HG03520 (cell line): ENCODE measurements around the gene HOXB6.

Source experiments
- ATAC-seq: cut with Tn5 transposase; IDR thresholded peaks from one replicate; pipeline ENCODE4 v1.9.1; 2021; ENCODE audit warnings: mild to moderate bottlenecking, moderate library complexity; ENCODE audit not compliant: unreplicated experiment

Gene HOXB6

DNA sequence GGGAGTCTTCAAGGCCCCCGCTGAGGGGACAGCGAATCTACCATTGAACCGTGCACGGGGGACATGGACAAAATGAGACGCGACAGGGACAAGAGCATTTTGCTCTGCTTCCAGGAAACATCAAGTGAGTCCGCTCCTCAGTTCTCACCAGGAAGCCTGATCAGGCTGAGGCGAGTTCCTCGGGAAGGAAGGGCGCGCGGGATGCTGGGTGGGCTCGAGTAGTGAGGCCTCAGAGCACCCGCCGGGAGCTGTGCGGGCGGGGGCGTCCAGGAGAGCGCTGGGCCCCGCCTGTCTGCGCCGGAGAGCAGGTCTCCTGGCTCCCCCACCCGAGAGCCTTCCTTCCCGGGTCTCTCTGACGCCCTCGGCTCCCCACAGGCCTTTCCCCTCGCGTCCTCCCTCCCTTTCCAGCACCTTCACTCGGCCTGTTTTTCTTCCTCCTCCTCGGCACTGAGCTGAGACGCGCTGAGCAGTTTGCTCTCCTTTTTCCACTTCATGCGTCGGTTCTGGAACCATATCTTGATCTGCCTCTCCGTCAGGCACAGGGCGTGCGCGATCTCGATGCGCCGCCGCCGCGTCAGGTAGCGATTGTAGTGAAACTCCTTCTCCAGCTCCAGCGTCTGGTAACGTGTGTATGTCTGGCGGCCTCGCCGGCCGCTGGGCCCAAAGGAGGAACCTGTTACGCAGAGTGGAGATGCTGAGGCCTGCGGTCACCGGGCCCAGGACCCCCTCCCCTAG, 8.6 kb downstream of the HOXB6 start:
- ATAC-seq, result no peak

DNA sequence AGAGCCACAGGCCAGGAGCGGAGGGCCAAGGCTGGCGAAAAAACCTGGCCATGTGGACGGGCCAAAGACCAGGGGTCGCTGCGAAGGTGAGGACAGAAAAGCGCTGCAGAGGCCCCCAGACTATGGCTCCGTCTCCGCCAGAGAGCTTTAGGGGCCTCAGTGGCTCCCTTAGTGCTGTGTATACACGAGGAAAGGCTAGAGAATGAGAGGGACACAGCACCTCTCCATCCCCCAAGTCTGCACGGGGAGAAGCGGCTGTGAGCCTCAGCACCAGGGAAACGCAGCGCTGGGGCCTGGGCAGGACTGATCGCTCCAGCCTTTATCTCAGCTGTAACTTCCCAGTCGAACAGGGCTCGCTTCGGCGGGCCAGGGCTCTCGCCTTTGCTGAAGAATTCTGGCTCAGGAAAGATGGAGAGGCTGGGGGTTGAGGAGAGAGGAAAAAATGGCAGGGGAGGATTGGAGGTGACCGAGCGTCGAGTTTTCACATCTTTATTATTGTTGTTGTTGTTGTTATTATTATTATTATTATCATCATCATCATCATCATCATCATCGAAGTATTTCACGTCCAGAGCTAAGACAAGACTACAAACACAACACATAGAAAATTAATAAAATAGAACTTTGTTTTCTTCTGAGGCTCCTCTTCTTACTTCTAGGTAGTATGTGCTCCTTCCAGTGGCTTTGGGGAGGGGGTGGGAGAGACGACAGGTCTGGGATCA, 9.3 kb downstream of the HOXB6 start:
- ATAC-seq, result no peak

DNA sequence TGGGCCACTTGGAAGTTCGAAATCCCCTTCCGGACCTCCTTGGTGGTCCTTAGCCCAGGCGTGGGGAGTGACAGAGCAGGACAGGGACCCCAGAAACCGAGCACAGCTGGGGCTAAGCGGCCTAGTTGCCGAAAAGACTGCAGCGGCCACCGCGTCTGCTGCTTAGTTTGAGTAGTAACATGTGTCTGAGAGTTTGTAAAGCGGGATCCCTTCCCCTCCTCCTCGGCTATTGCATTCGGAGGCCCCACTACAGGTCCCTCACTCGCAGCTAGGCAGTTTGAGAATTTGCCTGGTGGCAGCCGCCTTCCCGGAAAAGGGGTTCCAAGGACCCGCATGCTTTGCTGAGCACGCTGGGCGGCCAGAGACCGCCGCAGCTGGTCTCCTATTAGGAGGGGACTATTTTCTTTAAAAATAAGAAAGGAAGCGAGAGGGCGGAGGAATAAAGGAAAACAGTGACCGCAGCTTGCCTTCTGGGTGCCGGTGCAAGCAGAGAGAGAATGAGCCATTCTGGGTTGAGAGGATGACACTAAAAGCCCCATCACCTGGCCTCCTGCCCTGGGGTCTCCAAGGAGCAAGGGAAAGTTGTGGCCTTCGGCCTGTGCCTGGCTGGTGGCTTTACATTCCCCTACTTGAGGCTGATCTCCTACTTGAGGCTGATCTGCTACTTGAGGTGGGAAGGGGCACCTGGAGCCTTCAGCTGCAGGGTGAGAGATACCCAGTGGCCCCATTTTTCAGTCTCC, 10.1 kb downstream of the HOXB6 start:
- ATAC-seq, result no peak

DNA sequence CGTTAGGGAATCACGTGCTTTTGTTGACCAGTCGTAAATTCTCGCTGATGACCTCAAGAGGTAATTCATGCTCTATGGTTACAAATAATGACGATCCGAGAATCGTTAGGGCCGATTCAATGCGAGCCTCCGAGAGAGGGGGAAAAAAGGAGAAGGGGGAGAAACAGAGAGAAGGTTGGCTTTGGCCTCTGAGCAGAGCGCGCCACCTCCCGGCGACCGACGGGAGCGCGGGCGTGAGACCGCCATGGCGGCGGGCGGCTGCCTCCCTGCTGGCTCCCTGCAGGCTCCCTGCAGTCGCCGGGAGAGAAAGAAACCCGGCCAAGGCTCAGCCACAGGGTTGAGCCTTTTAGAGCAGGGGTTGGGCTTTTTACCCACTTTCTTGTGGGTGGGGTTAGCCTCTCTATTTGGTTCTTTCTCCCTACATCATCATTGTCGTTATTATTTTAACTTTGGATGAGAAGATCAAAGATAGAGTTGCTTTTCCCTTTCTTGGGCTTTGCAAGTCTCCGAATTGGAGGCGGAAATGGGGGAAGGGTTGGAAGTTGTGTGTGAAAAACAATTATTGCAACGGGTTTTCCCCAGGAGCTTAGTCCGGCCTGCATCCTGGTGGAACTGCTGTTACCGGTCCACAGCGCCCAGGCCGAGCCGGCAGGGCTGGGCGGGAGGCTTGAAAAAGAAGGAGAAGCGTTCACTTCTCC, 10.8 kb downstream of the HOXB6 start:
- no peak for ATAC-seq

DNA sequence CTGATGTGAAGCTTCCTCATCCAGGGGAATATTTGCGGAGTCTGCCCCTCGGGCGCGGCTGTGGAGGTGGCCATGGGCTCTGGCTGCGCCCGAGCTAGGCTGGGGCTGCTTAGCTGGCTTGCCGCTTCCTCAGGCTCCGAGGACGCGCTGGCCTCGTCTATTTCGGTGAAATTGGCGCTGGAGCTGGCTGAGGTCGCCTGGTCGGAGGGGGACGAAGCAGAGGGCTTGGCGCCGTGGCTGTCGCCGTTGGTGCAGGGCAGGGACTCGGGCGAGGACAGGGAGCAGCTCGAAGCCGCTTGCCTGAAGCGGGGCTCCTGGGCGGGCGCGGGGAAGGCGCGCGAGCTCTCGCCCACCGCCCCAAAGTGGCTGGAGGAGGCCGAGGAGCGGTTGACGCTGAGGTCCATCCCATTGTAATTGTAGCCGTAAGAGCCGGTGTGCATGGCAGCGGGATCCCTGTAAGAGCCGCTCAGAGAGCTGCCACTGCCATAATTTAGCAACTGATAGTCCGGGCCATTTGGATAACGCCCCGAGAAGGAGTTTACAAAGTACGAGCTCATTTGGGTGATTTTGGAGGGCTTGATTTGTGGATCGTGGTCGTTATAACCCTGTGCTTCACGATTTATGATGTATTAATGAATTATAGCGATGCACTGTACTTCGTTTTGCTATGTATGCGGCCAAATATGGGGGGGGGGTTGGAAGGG, 11.5 kb downstream of the HOXB6 start, which contains the start of gene HOXB5:
Gene HOXB5, minus strand, starts transcription at position 654 of the 704 bp plus-strand sequence. Its CDS starts 97 bp downstream, at position 557.
- no peak for ATAC-seq

DNA sequence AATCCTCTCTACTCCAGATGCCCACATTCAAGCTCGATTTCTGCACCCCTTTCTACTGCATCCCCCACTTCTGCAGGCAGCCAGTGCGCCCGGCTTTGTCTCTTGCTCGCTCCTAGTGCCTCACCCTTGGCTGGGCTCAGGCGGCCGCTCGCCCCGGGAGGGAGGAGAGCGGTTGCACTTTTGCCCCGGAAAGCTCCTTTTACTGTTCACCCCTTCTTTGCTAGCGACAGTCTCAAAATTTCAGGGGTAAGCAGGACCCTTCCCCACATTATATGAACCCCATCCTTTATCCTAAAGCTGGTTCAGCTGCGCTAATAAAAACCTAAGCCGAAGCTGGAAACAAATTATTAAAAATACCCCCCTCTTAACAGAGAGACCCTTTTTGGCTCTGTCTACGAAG, 12.2 kb downstream of the HOXB6 start:
- ATAC-seq, result no peak

DNA sequence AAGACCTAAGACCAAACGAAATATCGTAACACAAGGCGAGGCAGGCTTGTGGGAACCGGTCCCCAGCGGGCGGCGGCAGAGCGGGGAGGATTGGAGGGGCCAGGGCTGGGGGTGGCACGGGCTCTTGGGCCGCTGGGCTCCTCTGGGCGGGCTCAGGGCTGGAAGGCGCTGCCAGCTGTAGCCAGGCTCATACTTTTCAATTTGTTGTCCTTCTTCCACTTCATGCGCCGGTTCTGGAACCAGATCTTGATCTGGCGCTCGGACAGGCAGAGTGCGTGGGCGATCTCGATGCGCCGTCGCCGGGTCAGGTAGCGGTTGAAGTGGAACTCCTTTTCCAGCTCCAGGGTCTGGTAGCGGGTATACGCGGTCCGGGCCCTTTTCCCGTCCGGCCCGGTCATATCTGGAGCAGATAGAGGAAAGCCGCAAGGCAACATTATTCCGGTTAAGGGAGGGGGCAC, 12.7 kb downstream of the HOXB6 start:
- ATAC-seq, result no peak

DNA sequence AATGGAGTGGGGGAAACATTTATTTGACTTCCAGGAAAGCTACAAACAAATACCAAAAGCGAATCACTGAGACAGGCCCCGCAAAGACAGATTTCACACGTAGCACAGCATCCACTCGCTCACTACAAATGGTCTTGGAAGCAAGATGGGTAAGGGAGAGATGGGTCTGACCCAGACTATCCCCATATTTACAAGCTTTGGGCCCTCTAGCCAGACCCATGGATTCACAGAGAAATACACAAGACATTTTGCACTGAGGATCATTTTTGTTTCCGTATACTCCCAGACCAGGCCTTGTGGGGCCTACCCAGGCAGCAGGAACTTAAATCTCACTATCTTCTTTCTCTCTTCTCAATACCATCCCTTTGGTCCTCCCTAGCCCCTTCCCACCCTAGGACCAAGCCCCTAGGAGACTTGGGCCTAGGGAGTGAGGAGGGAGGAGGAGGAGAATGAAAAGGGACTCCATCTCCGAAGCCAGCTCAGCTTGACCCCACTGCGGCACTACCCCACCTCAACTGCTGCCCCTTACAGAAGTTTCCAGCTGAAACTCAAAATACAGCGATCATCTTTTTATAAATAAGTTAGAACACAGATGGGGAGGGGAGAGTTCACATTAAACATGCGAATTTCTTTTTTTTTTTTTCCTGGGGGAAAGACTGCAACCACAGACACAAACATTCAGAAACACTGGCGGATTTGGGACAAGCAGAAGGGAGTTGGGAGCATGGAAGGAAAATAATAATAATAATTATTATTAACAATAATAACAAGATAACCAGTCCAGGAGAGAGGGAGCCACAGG, 13.3 kb downstream of the HOXB6 start:
- no peak for ATAC-seq

DNA sequence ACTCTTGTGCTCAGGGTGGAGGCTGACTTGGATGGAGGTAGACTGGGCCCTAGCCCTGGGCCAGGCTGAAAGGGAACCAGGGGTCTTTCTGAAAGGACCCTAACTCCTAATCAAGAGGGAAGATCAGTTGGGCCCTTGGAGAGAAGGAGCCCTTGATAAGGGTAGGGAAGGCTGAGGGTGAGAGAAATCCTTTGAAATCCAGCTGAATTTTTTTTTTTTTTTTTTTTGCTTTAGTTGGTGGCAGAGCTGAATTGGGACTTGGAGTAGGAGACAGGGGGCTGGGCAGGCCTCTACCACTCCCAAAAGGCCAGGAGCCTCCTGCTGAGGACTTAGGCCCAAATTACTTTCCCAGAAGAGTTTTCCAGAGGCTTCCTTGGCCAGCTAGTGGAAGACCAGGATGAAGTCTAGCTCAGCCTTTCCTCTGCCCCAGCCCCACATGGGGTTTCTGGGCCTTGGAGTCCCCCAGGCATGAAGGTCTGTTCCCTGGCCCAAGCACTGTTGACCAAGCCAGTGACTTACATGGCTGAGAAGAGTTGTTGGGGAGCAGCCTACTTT, 14.1 kb downstream of the HOXB6 start:
- ATAC-seq, result no peak

DNA sequence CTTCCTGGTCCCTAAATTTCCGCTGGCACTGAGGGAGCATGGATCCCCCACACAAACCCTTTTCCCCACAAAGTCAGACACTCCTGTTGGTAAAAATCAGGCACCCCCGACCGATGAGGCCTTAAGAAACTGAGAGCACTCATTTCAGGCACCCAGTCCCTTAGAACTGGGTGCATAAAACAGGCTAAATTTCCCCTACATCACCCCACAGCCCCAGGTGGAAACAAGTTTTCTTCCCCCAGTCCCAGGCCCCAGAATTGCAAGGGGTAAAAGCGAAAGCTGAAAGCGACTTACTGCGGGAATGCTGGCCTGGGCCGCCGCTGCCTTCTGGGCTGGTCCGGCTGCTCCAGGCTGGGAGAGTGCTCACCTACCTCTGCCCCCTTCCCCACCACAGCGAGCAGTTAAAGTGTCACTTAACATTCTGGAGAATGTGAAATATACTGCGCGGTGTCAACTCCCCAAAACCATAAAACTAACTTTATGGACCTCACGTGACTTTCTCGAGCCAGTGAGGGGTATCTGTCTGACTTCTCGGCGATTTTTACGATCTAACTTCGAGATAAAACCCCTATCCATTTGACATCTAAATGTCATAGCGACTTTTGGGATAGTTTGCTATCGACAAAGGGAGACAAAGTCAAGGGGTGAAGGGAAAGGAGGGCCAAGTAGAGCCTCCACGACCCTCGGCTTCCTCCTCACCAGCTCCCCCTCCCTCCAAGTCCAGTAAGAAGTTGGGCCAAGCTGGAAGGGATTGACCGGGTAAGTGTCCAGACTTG, 14.8 kb downstream of the HOXB6 start, which contains the start of gene HOXB3:
Gene HOXB3, minus strand, starts transcription at position 411 of the 776 bp plus-strand sequence. CDS start 37,767 bp downstream, outside the sequence.
- no peak for ATAC-seq

DNA sequence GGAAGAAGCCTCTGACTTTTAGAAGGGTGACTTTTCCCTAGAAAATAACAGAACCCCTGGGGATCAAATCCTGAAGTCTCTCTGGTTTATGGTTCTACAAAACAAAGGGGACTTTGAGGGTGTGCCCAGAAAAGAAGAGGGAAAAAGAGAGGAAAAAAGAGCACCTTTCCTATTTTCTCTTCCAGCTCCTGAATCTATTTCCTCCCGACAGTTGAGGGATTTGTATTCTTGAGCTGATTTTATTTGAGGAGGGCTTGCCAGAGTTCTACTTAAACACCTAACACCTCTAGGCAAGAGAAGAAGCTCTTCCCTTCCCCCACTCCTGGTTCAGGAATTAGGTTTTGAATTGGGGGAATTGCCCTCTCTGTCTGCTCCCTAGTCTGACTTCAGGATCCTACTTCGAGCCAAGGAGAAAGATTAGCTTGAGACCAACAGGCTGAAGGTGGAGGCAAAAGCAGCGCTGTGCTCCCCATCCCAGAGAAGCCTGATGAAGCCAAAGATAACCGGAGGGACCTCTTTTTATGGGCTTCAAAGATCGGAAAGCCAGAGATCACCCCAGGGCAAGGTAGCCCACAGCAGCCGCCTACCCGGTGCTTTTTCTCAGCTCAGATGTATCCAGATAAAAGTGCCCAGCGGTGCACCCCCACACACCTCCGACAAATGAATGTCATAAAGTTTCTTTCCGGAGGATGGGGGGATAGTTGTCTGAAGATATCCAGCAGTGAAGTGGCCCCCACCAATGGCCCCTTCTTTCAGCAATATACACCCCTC, 15.5 kb downstream of the HOXB6 start:
- no peak for ATAC-seq

DNA sequence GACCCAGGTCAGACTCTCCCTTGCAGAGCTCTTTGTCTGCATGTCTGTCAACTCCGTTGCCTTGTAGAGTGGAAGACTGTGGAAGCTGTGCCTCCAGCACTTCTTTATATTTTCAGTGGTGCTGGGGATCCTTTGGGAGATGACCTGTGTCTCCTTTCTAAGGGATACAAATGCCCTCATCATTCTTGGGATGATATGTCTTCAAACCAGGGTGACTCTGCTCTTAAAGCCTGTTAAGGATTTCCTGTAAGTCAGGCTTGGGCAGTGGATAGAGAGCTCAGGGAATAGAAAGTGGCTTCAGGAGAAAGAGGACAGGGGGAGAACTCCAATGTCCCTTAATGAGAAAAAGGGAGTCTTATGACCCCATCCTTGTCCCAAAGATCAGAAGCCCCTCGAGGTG, 16.3 kb downstream of the HOXB6 start:
- ATAC-seq, result no peak

DNA sequence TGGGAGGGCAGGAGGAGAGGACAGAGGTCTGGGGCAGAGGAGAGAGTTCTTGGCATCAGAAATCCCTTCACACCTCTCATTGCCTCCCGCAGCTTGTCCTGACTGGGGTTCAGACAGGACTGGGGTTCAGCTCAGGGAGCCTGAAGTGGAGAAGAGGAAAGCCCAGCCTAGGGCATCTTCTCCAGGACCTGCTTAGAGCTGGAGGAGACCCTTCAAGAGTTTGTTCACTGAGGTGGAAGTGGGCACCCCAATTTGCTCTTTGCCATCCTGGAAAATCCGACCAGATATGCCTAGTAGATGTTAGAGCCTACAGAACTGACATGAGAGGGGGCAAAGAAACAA, 16.7 kb downstream of the HOXB6 start:
- ATAC-seq, result no peak

DNA sequence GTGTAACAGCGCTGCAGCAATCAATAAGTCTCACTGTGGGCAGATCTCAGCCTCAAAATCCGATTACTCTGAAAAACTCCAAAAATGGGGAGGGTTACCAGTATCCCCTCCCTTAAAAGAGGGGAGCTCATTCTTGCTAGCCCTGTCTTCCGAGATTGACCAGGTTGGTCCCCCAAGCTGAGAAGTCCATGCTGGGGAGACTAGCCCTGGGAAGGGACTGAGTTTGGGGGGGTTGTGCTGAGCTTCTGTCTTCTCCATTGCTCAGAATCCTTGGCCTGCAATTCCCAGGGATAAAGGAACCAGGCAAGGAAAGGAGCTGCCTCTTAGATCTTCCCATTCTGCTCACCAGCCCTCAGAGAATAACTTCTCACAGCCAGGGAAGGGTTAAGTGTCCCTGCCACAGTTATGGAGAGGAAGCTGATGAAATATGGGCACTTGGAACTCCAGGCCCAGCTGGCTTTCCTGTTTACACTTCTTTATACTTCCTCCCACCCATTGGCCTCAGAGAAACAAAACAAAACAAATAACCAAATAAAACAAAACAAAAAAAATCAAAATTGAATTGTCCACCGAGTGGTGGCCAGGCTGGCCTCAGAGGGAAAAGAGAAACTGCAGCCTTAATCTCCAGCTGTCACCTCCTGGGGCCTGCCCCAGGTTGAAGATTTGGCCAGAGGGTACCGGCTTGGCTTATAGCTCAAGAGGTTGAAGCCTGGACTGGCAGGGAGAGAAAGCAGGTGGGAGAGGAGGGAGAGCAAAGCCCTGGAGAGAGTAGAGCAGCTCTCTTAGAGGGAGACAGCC, 17.3 kb downstream of the HOXB6 start:
- ATAC-seq, result no peak

DNA sequence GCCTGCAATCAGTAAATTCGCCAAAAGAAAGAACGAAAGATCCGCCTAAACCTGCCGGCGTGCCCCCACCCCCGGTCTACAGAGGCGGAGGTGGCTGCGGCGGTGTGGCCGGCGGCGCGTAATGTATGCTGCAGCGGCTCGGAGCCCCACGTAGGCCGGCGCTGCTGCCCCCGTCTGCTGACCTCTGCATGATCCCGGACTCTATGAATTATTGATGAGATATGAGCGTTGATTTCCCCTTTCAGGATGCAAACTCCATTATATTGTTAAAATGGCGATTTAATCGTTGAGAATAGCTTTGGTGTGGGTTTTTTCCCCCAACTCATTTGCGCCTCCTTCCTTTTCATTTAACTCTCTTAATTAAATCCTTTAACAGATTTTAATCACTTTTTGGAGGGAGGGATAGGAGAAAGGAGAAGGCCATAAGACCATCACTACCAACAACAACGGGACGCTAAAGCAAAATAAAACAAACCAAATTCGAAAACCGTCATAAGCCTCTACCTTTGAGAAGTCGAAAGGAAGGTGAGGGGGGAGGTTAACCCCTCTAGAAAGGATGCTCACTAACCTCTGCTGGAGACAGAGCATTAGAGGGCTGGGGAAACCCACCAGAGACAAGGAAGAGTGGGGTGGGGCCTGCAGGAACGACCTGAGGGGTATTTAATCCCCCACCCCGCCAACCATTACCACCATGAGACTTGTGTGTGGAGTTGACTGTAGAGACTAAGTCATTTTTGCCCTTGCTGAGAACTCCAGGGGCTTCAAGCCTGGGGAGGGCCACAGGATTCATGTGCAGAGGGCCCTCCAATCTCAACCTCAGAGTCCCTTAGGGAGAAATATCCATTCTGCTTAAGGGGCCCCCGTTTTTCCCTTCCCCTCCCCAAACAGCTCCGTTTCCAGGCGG, 18.2 kb downstream of the HOXB6 start:
- ATAC-seq, result no peak

DNA sequence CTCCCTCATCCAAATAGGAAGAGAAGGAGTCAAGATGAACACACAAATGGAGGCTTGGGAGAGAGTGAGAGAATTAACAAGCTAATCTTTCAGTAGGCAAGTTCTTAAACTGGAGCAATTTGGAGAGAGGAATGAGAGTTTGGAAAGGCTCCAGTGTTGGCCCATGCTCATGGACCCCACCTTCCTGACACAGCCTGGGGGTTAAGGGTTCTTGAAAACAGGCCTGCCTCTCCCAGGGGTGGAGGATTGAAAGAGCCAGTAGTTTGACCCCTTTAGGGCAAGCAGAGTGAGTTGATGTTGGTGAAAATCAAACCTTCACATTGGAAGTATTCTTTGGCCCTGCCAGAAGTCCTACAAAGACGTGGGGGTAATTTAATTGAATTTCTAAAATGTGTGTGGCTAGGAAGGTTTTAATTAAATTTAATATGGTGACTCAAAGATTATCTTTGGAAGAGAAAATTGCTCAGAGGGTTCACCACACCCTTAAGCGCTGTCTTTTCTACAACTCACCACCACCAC, 20.5 kb downstream of the HOXB6 start:
- ATAC-seq, result no peak
